ENCODE results near the gene KIF2C. TPM values are rescaled to one million over a fixed set of nuclear protein-coding genes. Genes with fewer than 3 reads are reported as not detected.
"Not testable (repeated sequence)": the region's sequence is repeated elsewhere in the genome, so short reads cannot be mapped to it uniquely, and the experiment has no call there.

KIF2C gene
- polyA plus RNA-seq, 4 donors, result 24.6 to 27.5 (median 26.3) TPM

GRCh38 chr1:44808938-44809917 is 69.6 kb downstream of the KIF2C start:
- DNase-seq (ENCODE audit: low read depth in 4 of 4, low spot score in 2 of 4), result no peak

GRCh38 chr1:44810101-44810761 is 70.6 kb downstream of the KIF2C start:
- DNase-seq (ENCODE audit: low read depth in 4 of 4, low spot score in 2 of 4), result no peak

- DNase-seq (ENCODE audit: low read depth in 4 of 4, low spot score in 2 of 4), result not testable (repeated sequence)
Measured at GRCh38 chr1:44810762-44811105, 71.1 kb downstream of the KIF2C start.

- no peak for DNase-seq (ENCODE audit: low read depth in 4 of 4, low spot score in 2 of 4)
Measured at GRCh38 chr1:44811234-44811633, 71.6 kb downstream of the KIF2C start.

- DNase-seq (ENCODE audit: low read depth in 4 of 4, low spot score in 2 of 4), result no peak
Measured at GRCh38 chr1:44812822-44813543, 73.3 kb downstream of the KIF2C start.

- not testable (repeated sequence) for DNase-seq (ENCODE audit: low read depth in 4 of 4, low spot score in 2 of 4)
Measured at GRCh38 chr1:44815926-44816325, 76.3 kb downstream of the KIF2C start.

GRCh38 chr1:44817307-44817706 is 77.7 kb downstream of the KIF2C start:
- DNase-seq (ENCODE audit: low read depth in 4 of 4, low spot score in 2 of 4), result no peak

Other genes starting within 250 kb of the KIF2C start
- 10 to 100 TPM; 12.4 to 15.3 (median 13.6) TPM for gene TMEM53, start 65.4 kb upstream of the KIF2C start, polyA plus RNA-seq (ENCODE audit: insufficient read length in 4 of 4)
- 1 to 10 TPM; 4.9 to 9.3 (median 7.3) TPM for gene ARMH1, start 65.1 kb upstream of the KIF2C start, polyA plus RNA-seq (ENCODE audit: insufficient read length in 4 of 4)
- gene RNU5D-1, start 8.7 kb upstream of the KIF2C start, polyA plus RNA-seq (ENCODE audit: insufficient read length in 4 of 4), result 1 to 10 TPM in 1 of 4 donors, not detected in 3; 2.0 TPM
- gene RPS8, start 35.7 kb downstream of the KIF2C start, polyA plus RNA-seq (ENCODE audit: insufficient read length in 4 of 4), result 1,000 to 10,000 TPM; 2,090 to 2,870 (median 2,389) TPM
- 1 to 10 TPM in 1 of 4 donors, under 1 TPM in 3; 0.65 to 1.0 (median 0.84) TPM for gene BEST4, start 48.3 kb downstream of the KIF2C start, polyA plus RNA-seq (ENCODE audit: insufficient read length in 4 of 4)
- 1 to 10 TPM; 6.8 to 8.4 (median 7.3) TPM for gene PLK3, start 60.5 kb downstream of the KIF2C start, polyA plus RNA-seq (ENCODE audit: insufficient read length in 4 of 4)
- gene DYNLT4, start 67.5 kb downstream of the KIF2C start, polyA plus RNA-seq (ENCODE audit: insufficient read length in 4 of 4), result under 1 TPM in 1 of 4 donors, not detected in 3; 0.14 TPM
- 10 to 100 TPM in 2 of 4 donors, 1 to 10 TPM in 2; 6.8 to 25.0 (median 16.2) TPM for gene BTBD19, start 68.7 kb downstream of the KIF2C start, polyA plus RNA-seq (ENCODE audit: insufficient read length in 4 of 4)
- gene PTCH2, start 103.4 kb downstream of the KIF2C start, polyA plus RNA-seq (ENCODE audit: insufficient read length in 4 of 4), result 1 to 10 TPM; 3.3 to 8.0 (median 6.2) TPM
- 10 to 100 TPM; 30.2 to 40.0 (median 33.3) TPM for gene EIF2B3, start 246.8 kb downstream of the KIF2C start, polyA plus RNA-seq (ENCODE audit: insufficient read length in 4 of 4)